NCI-H446 (cell line): ENCODE results near the gene TMEM121B.

Source experiments
- DNase-seq, 2 experiments: peaks; one replicate each; lab custom pipeline; 2025; lab: John Stamatoyannopoulos, UW

The TMEM121B gene

DNA sequence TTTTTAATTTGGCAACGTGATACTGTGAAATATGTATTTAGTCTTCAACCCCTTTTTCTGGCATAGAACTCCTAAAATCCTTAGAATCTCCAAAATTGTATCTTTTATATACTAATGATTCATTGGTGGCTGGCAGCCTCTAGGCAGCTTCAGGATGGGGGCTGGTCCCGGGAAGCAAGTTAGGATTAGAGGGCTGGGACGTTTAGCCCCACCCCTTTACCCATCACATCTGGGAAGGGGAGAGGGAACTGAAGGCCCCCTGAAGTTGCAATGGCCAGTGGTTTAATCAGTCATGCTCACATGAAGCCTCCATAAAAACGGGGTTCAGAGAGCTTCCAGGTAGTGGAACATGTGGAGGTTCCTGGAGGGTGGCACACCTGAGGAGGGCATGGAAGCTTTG lies 29.3 kb downstream of the TMEM121B start:
- DNase-seq, result no peak

- DNase-seq, result no peak
Observed at GRCh38 chr22:17090550-17090949, 30.6 kb downstream of the TMEM121B start.

GRCh38 chr22:17087498-17088131 lies 33.5 kb downstream of the TMEM121B start:
- no peak for DNase-seq

GRCh38 chr22:17086788-17087497 lies 34.2 kb downstream of the TMEM121B start:
- DNase-seq, result no peak

- no peak for DNase-seq
Observed at GRCh38 chr22:17086296-17086695, 34.9 kb downstream of the TMEM121B start.

GRCh38 chr22:17085277-17086181 lies 35.6 kb downstream of the TMEM121B start:
- DNase-seq, result no peak

DNA sequence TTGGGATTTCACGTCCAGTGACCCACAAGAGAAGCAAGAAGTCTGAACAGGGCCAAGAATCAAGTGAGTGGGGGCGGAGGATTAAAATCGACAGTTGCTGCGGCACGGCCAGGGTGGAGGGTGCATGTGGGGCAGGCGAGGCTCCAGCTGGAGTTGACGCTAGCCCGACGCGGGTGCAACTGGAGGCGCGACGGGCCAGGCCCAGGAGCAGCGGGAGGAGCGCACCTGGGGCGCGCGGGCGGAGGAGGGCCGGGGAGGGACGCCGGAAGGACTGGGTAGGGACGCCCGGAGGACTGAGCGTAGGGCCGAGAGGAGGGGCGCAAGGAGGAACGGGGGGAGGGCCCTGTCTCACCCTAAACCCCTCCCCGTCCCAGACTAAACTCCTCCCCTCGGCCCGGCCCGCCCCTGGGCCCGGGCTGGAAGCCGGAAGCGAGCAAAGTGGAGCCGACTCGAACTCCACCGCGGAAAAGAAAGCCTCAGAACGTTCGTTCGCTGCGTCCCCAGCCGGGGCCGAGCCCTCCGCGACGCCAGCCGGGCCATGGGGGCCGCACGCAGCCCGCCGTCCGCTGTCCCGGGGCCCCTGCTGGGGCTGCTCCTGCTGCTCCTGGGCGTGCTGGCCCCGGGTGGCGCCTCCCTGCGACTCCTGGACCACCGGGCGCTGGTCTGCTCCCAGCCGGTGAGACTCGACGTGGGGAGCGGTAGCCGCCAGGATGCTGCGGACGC lies 36.4 kb downstream of the TMEM121B start, which contains the start of gene IL17RA:
IL17RA (plus strand) TSS at position 447 of the 723 bp plus-strand sequence; CDS start at position 539, 92 bp downstream.
- peak; percentile 59 to 91 for DNase-seq

DNA sequence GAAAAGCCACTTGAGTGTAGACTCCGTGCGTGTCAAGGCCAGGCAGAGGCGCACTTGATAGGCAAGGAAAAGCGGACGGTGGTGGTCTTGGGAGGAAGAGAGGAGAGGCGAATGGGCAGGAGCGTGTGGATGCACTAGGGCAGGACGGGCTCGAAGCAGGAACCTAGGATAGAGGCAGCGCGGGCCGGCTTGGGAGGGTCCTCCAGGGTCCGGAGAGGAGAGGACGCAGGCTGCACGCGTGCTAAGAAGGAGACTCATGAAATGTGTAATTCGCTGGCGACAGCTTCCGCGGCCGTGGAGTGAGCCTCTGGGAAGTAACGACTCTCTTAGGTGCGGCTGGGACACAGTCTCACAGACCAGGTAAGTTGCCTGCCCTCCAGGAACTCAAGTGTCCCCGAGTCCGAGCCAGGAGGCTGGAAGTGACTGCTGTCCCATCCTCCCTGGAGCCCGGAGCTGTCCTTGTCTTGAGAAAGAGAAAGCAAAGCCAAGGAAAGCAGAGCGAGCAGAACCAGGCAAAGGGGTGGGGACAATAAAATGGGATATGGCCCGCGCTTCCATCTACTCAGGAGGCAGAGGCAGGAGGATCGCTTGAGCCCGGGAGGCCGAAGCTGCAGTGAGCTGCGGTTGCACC lies 37.2 kb downstream of the TMEM121B start:
- no peak for DNase-seq

DNA sequence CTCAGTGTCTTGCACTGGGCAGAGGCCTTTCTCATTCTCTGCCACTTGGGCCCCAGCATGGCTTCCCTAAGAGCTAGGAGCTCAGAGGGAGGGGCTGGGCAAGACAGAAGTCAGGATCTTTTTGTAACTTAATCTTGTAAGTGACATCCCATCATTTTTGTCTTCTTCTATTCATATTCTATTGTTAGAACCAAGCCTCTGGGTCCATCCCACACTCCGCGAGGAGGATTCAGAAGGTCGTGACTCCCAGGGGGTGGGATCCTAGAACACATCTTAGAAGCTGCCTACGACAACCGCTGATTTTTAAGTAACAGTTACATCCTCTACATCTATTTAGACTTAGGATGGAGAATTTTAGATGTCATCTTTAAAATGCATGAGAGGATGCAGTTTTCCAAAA lies 37.9 kb downstream of the TMEM121B start:
- DNase-seq, result no peak

GRCh38 chr22:17079572-17079971 lies 41.6 kb downstream of the TMEM121B start:
- no peak for DNase-seq

- DNase-seq, result no peak
Observed at GRCh38 chr22:17077255-17077654, 43.9 kb downstream of the TMEM121B start.

DNA sequence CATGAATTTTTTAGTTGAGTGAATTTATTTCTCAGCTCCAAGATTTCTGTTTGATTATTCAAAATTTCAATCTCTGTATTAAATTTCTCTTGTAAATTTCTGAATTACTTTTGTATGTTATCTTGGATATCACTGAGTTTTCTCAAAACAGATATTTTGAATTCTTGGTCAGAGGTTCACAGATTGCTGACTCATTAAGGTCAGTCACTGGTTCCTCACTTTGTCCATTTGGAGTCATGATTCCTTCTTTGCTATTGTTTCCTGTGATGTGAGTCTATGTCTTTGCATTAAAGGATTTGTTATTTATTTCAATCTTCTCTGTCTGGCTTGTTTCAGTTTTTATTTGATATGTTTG lies 46.5 kb downstream of the TMEM121B start:
- no peak for DNase-seq

DNA sequence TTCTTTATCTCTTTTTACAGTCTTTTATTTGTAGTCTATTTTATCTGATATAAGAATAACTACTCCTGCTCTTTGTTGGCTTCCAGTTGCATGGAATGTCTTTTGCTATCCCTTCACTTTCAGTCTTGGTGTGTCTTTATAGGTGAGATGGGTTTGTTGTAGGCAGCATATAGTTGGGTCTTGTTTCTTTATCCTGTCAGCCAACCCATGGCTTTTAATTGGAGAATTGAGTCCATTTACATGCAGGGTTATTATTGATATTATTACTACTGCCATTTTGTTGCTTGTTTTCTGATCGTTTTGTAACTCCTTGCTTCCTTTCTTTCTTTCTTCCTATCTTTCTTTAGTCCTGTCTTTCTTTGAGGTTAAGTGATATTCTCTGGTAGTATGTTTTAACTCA lies 48.3 kb downstream of the TMEM121B start:
- no peak for DNase-seq
